Measurements from ENCODE around the gene RAD50.

RAD50 gene

GRCh38 chr5:132674671-132675506, 118.1 kb downstream of the RAD50 start:
- Histone ChIP-seq H3K4me2 (ENCODE audit: insufficient read depth, low read length, poor library complexity, severe bottlenecking) (no peak overlapping the region), H2BK15ac (ENCODE audit: low read length) (no peak overlapping the region), H3K27me3 (ENCODE audit: control insufficient read depth in 3 of 3, insufficient read depth in 3 of 3, low read depth in 1 of 3, low read length in 3 of 3) (peaks cover 0 to 19% (median 0%) of the 10 kb centered on the region in 3 experiments), H3K4me1 (ENCODE audit: control insufficient read depth in 2 of 2, insufficient read depth in 1 of 2, low read depth in 1 of 2, low read length in 2 of 2) (peaks cover 0 to 2% of the 10 kb centered on the region in 2 donors), H3K4me3 (ENCODE audit: low read length in 2 of 2) (no peak overlapping the region), H3K18ac (ENCODE audit: low read length) (no peak overlapping the region), H3K9ac (ENCODE audit: low read depth, low read length, poor library complexity) (no peak overlapping the region), H3K4ac (ENCODE audit: low read length) (no peak overlapping the region), H3K79me1 (ENCODE audit: low read depth, low read length) (no peaks in the 10 kb centered on the region), H2AK5ac (ENCODE audit: low read depth, low read length) (no peak overlapping the region), H2BK5ac (ENCODE audit: low read length) (no peak overlapping the region), H3K14ac (ENCODE audit: low read length) (no peak overlapping the region), H4K91ac (ENCODE audit: low read depth, low read length, poor library complexity) (no peak overlapping the region), H3K36me3 (replicated peaks in 1 of 2; ENCODE audit: control insufficient read depth in 2 of 2, insufficient read depth in 2 of 2, low read length in 2 of 2) (no peaks in the 10 kb centered on the region), H3K27ac (replicated peaks; ENCODE audit: low read length) (no peak overlapping the region), H2BK120ac (ENCODE audit: low read depth, low read length) (no peak overlapping the region), H2AFZ (ENCODE audit: low read length) (no peak overlapping the region), H3K9me3 (replicated peaks in 1 of 2; ENCODE audit: control insufficient read depth in 2 of 2, insufficient read depth in 1 of 2, low read depth in 1 of 2, low read length in 2 of 2) (no peaks in the 10 kb centered on the region), H3K23ac (ENCODE audit: low read depth, low read length, poor library complexity) (peak overlapping the region; percentile 14), H4K8ac (ENCODE audit: low read depth, low read length) (no peak overlapping the region), H2BK12ac (ENCODE audit: low read length) (no peak overlapping the region)
- no CpG with 5 or more reads among the region's 13 CpGs for WGBS, 2 donors (ENCODE audit: extremely low coverage in 2 of 2, insufficient read length in 2 of 2, insufficient replicate concordance in 1 of 2)
- DNase-seq (ENCODE audit: low spot score) = no peak

- no peak overlapping the region for H4K8ac ChIP-seq (ENCODE audit: low read depth, low read length)
- H2BK15ac ChIP-seq (ENCODE audit: low read length) = no peak overlapping the region
- H3K4me2 ChIP-seq (ENCODE audit: insufficient read depth, low read length, poor library complexity, severe bottlenecking) = no peak overlapping the region
- H3K27ac ChIP-seq (replicated peaks; ENCODE audit: low read length) = no peak overlapping the region
- peaks cover 0 to 2% of the 10 kb centered on the region in 2 donors for H3K4me1 ChIP-seq (ENCODE audit: control insufficient read depth in 2 of 2, insufficient read depth in 1 of 2, low read depth in 1 of 2, low read length in 2 of 2)
- H2BK120ac ChIP-seq (ENCODE audit: low read depth, low read length) = no peak overlapping the region
- H4K91ac ChIP-seq (ENCODE audit: low read depth, low read length, poor library complexity) = no peak overlapping the region
- no peak overlapping the region for H3K4me3 ChIP-seq (ENCODE audit: low read length in 2 of 2)
- no peak overlapping the region for H3K18ac ChIP-seq (ENCODE audit: low read length)
- no peaks in the 10 kb centered on the region for H3K79me1 ChIP-seq (ENCODE audit: low read depth, low read length)
- H3K9ac ChIP-seq (ENCODE audit: low read depth, low read length, poor library complexity) = no peak overlapping the region
- no CpG with 5 or more reads among the region's 11 CpGs for WGBS, 2 donors (ENCODE audit: extremely low coverage in 2 of 2, insufficient read length in 2 of 2, insufficient replicate concordance in 1 of 2)
- H2AK5ac ChIP-seq (ENCODE audit: low read depth, low read length) = no peak overlapping the region
- no peaks in the 10 kb centered on the region for H3K36me3 ChIP-seq (replicated peaks in 1 of 2; ENCODE audit: control insufficient read depth in 2 of 2, insufficient read depth in 2 of 2, low read length in 2 of 2)
- no peak overlapping the region for H2BK5ac ChIP-seq (ENCODE audit: low read length)
- no peak overlapping the region for H2AFZ ChIP-seq (ENCODE audit: low read length)
- H3K9me3 ChIP-seq (replicated peaks in 1 of 2; ENCODE audit: control insufficient read depth in 2 of 2, insufficient read depth in 1 of 2, low read depth in 1 of 2, low read length in 2 of 2) = no peaks in the 10 kb centered on the region
- H2BK12ac ChIP-seq (ENCODE audit: low read length) = no peak overlapping the region
- no peak overlapping the region for H3K14ac ChIP-seq (ENCODE audit: low read length)
- H3K23ac ChIP-seq (ENCODE audit: low read depth, low read length, poor library complexity) = no peak overlapping the region
- DNase-seq (ENCODE audit: low spot score) = no peak
- peaks cover 0 to 19% (median 0%) of the 10 kb centered on the region in 3 experiments for H3K27me3 ChIP-seq (ENCODE audit: control insufficient read depth in 3 of 3, insufficient read depth in 3 of 3, low read depth in 1 of 3, low read length in 3 of 3)
- no peak overlapping the region for H3K4ac ChIP-seq (ENCODE audit: low read length)
These were observed 119.3 kb downstream of the RAD50 start for GRCh38 chr5:132675936-132676689.

DNA sequence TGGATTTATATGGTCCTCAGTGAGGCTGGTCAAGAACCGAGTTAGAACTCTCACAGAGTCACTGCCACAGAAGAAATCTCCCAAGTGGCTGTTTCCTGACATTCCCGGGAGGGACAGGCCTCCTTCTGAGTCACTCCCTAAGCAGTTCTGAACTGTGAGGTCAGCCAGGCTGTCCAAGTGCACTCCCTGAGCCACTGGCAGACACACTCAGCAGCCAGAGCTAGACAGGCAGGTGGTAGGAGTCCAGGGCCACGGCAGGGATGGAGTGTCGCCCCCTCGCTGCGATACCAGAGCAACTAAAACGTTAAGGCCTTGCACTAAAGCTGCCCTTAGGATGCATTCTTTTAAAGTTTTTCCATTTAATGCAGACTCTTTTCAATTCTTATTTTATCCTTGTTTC, 120.4 kb downstream of the RAD50 start:
- Histone ChIP-seq H3K23ac (ENCODE audit: low read depth, low read length, poor library complexity) (peak overlapping the region; percentile 94), H3K4me1 (ENCODE audit: control insufficient read depth in 2 of 2, insufficient read depth in 1 of 2, low read depth in 1 of 2, low read length in 2 of 2) (peaks cover 0 to 2% of the 10 kb centered on the region in 2 donors), H2BK15ac (ENCODE audit: low read length) (no peak overlapping the region), H2AK5ac (ENCODE audit: low read depth, low read length) (no peak overlapping the region), H3K36me3 (replicated peaks in 1 of 2; ENCODE audit: control insufficient read depth in 2 of 2, insufficient read depth in 2 of 2, low read length in 2 of 2) (no peaks in the 10 kb centered on the region), H4K91ac (ENCODE audit: low read depth, low read length, poor library complexity) (no peak overlapping the region), H3K4me3 (ENCODE audit: low read length in 2 of 2) (no peak overlapping the region), H3K27me3 (ENCODE audit: control insufficient read depth in 3 of 3, insufficient read depth in 3 of 3, low read depth in 1 of 3, low read length in 3 of 3) (peaks cover 0 to 19% (median 0%) of the 10 kb centered on the region in 3 experiments), H2AFZ (ENCODE audit: low read length) (peak overlapping the region; percentile 27), H3K4ac (ENCODE audit: low read length) (no peak overlapping the region), H3K18ac (ENCODE audit: low read length) (no peak overlapping the region), H2BK120ac (ENCODE audit: low read depth, low read length) (no peak overlapping the region), H3K79me1 (ENCODE audit: low read depth, low read length) (no peaks in the 10 kb centered on the region), H2BK12ac (ENCODE audit: low read length) (no peak overlapping the region), H3K4me2 (ENCODE audit: insufficient read depth, low read length, poor library complexity, severe bottlenecking) (no peak overlapping the region), H3K9ac (ENCODE audit: low read depth, low read length, poor library complexity) (no peak overlapping the region), H3K9me3 (replicated peaks in 1 of 2; ENCODE audit: control insufficient read depth in 2 of 2, insufficient read depth in 1 of 2, low read depth in 1 of 2, low read length in 2 of 2) (no peaks in the 10 kb centered on the region), H3K27ac (replicated peaks; ENCODE audit: low read length) (no peak overlapping the region), H3K14ac (ENCODE audit: low read length) (no peak overlapping the region), H4K8ac (ENCODE audit: low read depth, low read length) (no peak overlapping the region), H2BK5ac (ENCODE audit: low read length) (no peak overlapping the region)
- no peak for DNase-seq (ENCODE audit: low spot score)
- WGBS, 2 donors (ENCODE audit: extremely low coverage in 2 of 2, insufficient read length in 2 of 2, insufficient replicate concordance in 1 of 2) = no CpG with 5 or more reads among the region's 7 CpGs
